GM10266 (cell line): ENCODE data around the gene MRPL17.

Experiments used
- DNase-seq: peaks from one replicate; pipeline ENCODE4 v3.0.0; 2012; ENCODE audit errors: extremely low spot score
- TF ChIP-seq, protein P1 (sequence below): IDR thresholded peaks from 2 replicates; pipeline ENCODE4 v1.5.1; 2012; ENCODE audit warnings: mild to moderate bottlenecking, low read depth; ENCODE audit not compliant: control insufficient read depth, insufficient read depth; ENCODE audit errors: missing control alignments

The MRPL17 gene

GRCh38 chr11:6653656-6654055, 29.5 kb downstream of the MRPL17 start:
- no peak for DNase-seq
- TF ChIP-seq, protein P1, sequence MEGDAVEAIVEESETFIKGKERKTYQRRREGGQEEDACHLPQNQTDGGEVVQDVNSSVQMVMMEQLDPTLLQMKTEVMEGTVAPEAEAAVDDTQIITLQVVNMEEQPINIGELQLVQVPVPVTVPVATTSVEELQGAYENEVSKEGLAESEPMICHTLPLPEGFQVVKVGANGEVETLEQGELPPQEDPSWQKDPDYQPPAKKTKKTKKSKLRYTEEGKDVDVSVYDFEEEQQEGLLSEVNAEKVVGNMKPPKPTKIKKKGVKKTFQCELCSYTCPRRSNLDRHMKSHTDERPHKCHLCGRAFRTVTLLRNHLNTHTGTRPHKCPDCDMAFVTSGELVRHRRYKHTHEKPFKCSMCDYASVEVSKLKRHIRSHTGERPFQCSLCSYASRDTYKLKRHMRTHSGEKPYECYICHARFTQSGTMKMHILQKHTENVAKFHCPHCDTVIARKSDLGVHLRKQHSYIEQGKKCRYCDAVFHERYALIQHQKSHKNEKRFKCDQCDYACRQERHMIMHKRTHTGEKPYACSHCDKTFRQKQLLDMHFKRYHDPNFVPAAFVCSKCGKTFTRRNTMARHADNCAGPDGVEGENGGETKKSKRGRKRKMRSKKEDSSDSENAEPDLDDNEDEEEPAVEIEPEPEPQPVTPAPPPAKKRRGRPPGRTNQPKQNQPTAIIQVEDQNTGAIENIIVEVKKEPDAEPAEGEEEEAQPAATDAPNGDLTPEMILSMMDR = no peak

DNA sequence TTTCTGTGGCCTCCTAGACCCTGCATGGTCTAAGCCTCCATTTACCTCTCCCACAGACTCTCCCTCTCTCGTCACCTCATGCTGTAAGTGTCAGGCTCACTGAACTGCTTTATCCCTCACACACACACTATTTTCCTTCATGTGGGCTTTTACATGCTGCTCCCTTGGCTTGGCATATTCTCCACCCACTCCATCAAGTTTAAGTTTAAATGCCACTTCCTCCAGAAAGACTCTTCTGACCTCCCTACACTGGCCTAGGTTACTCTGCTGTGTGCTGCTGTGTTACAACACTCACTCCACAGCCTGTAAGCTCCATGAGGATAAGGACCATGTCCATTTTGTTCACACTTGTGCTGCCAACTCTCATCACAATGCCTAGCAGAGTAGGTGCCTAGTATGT, 30.0 kb downstream of the MRPL17 start:
- TF ChIP-seq, protein P1 = no peak
- DNase-seq = no peak

DNA sequence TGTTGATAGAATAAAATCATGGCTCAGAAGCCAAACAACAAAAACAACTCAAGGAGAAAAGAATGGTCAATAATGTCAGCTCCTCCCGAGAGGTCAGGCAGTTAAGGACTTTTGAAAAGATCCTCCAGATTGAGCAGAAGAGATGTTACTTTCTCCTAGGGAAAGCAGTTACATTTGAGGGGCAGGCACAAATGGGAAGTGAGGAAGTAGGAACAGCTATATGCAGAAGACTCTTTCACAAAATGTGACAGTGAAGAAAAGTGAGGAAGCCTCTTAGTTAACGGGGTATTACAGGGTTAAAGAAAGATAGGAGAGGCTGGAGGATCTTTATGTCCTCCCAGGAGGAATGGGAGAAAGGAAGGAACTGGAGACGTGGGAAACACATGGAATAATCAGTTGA, 31.0 kb downstream of the MRPL17 start:
- TF ChIP-seq, protein P1 = no peak
- DNase-seq = no peak

GRCh38 chr11:6650980-6651379, 32.2 kb downstream of the MRPL17 start:
- TF ChIP-seq, protein P1 = no peak
- no peak for DNase-seq

- TF ChIP-seq, protein P1 = no peak
These were observed 33.0 kb downstream of the MRPL17 start for GRCh38 chr11:6650104-6650503.

DNA sequence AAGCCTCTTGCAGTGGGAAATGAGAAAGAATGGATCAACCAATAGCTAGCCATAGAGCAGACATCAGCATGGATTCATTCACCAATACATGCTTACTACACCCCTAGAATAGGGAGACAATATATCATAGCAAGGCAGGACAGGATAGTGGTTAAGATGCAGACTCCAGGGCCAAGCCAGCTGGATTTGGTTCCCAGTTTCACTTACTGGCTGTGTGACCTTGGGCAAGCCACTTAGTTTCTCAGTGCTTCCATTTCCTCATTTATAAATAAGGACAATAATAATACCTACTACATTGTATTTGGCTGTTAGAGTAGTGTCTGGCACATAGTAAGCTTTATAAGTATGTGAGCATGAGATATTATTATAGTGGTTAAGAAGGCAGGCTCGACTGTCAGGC, 34.6 kb downstream of the MRPL17 start:
- DNase-seq = no peak

More at GRCh38 chr11:6650104-6650503, 33.0 kb downstream of the MRPL17 start:
- DNase-seq = no peak

GRCh38 chr11:6647836-6648235, 35.3 kb downstream of the MRPL17 start:
- TF ChIP-seq, protein P1 = no peak
- no peak for DNase-seq

More for the DNA sequence above, 34.6 kb downstream of the MRPL17 start:
- TF ChIP-seq, protein P1 = no peak
